NCI-H774 (cell line): Measurements from ENCODE around the gene EIF4G3.
"Not testable (repeated sequence)": the region's sequence is repeated elsewhere in the genome, so short reads cannot be mapped to it uniquely, and the experiment has no call there.

Source experiments
- DNase-seq: peaks from one replicate; lab custom pipeline; 2025; lab: John Stamatoyannopoulos, UW

EIF4G3 gene

DNA sequence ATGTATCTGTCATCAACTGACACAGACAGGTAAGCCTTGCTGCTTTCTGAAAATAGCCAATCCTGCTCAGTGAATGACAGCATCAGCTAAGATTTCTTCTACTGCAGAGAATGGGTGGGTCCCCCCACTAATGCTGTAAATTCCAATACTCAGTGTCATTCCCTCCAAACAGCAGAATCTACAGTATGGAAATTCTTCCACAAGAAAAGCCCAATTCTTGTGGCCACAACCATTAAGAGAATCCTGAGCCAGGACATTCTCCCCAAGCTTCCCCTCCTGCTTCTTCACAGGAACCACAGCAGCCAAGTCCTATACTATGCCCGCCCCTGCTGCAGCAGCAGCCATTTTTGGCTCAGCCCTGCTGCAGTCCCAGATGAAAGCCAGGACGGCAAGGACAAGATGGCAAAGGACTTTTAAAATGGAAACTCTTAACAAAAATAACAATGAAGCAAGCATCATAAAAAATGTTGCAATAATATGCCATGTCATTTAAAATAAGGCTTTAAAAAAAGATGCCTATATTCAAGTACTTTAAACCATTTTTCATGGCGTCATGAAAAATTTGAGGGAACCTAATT, 26.8 kb downstream of the EIF4G3 start:
- DNase-seq = no peak

DNA sequence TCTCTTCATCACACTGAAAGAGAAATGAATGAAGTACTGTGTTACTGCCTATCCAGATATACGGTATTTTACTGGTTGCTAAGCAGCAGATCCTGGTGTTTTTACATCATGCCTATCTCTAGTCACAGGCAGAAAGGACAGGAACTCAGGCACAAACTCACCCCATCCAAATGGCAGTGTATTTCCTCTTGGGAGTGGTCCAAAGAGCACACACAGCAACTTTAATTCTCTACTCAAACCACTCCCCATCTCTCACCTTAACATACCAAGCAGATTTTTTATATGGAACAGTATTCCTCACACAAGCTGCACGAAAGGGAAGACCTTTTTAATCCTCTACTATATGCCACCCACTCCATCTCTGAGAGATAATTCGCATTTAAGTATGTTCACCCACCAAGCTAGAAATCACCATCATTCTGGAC, 27.3 kb downstream of the EIF4G3 start:
- DNase-seq = no peak

DNA sequence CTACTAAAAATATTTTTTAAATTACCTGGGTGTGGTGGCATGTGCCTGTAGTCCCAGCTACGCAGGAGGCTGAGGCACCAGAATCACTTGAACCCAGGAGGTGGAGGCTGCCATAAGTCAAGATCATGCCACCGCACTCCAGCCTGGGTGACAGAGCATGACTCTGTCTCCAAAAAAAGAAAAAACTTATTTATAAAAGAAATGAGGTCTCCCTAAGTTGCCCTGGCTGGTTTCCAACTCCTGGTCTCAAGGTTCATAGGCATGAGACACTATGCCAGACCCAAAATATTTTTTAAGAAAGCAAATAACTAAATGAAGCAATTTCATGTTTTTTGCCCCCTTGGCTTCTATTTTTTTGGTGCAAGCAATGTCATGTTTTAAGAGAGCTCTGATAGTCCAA, 32.9 kb downstream of the EIF4G3 start:
- DNase-seq = no peak

DNA sequence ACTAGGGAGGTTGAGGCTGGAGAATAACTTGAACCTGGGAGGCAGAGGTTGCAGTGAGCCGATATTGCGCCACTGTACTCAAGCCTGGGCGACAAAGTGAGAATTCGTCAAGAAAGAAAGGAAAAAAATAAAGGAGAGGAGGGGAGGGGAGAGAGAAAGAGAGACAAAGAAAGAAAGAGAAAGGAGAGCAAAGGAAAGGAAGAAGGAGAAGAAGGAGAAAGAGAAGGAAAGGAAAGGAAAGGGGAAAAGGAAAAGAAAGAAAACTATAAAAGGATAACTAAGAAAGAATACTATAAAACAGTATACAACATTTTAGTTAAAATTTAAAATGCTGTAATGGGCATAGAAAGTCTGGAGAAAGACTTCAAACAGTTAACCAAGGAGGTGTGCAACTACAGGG, 33.6 kb downstream of the EIF4G3 start:
- DNase-seq = no peak

DNA sequence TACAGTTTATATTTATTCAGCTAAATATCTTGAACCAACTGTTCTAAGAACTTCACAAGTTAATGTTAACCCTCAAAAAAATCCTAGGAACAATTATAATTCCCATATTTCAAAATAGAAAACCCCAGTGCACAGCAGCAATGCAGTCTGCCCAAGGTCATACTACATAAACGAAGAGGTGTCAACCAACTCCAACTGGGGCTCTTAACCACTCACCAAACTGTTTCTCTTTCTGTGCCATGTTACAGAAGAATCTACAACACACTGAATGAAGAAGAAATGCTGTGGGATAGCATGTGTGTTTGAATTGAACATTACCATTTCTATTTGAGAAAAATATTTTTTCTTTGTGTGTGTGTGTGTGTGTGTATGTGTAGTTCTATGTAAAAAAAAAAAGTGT, 35.7 kb downstream of the EIF4G3 start:
- no peak for DNase-seq

DNA sequence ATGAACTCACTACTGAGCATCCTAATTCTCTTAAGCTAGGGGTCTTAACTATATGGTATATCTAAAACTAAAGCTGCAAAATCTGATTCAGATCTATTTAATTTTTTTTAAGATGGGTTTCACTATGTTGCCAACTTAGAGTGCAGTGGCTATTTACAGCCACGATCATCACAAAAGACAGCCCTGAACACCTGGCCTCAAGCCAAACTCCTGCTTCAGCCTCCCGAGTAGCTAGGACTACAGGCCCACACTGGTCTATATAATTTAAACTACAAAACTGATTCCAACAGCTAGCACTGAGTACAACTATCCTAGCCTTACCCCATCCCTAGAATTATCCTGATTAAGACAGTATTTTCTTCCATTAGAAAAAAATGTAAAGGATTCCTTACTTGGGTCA, 37.1 kb downstream of the EIF4G3 start:
- no peak for DNase-seq

DNA sequence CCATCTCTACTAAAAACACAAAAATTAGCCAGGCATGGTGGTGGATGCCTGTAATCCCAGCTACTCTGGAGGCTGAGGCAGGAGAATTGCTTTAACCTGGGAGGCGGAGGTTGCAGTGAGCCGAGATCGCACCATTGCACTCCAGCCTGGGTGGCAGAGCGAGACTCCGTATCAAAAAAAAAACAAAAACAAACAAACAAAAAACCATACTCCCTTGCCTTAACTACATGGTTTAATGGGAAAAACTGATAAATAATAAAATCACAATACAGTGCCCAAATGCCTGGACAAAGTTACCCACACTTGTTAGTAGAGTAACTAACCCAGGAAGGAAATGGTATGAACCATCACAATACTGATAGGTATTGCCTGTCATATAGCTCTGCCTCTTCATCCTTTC, 40.4 kb downstream of the EIF4G3 start:
- not testable (repeated sequence) for DNase-seq

DNA sequence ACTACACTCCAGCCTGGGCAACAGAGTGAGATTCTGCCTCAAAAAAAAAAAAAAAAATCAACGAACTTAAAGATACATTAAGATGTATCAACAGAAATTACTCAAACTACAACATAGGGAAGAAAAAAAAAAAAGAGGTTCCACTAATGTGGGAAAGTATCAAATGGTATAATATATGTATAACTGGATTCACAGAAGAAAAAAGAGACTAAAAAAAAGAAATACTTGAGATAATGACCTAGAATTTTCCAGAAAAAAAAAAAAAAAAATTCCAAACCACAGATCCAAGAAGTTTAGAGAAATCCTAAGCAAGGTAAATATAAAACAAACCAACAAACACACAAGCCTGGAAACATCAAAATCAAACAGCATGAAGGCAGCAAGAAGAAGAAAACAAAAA, 45.5 kb downstream of the EIF4G3 start:
- no peak for DNase-seq

DNA sequence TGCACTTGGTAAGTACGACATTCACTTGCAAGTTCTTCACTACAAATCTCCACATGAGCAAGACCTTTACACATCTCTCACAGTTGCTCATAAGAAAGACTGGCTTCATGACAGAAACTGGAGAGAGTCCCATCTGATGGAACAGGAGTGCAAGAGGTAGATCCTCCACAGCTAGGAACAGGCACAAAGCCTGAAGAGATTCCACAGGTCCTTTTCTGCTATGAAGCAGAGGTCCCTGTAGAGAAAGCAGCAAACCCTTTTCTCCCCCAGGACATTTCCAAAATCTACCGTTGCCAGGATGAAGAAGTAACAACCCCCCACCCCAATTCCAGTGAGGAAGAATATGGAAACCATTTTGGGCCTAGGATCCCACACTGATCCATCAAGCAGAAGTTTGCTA, 47.3 kb downstream of the EIF4G3 start:
- DNase-seq = no peak

DNA sequence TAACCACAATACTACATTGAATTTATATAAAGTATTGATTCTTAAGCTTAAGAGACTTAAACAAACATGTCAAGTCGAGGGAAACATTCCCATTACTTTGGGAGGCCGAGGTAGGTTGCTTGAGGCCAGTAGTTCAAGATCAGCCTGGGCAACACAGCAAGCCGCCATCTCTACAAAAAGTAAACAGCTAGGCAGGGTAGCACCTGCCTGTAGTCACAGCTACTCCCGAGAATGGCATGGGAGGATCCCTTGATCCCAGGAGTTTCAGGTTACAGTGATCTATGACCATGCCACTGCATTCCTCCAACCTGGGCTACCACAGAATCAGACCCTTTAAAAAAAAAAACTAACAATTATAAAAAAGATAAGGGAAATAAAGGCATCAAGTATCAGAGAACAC, 50.4 kb downstream of the EIF4G3 start:
- no peak for DNase-seq

DNA sequence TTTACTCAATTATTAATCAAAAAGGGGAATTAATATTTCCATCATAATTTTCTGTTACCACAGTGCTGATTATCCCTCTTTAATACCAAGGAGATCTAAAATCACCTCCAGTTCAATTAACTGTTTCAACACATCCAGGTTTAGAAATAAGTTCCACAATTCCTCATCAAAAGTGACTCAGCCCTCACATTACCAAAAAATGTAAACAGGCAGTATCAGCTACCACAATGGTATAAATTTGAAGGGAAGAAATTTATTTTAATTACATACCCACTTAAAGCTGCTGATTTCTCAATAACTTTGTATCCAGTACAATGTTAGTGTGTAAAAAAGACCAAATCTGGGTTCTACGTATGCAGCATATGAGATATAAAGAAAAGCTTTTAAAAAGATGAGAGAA, 51.9 kb downstream of the EIF4G3 start:
- DNase-seq = no peak

DNA sequence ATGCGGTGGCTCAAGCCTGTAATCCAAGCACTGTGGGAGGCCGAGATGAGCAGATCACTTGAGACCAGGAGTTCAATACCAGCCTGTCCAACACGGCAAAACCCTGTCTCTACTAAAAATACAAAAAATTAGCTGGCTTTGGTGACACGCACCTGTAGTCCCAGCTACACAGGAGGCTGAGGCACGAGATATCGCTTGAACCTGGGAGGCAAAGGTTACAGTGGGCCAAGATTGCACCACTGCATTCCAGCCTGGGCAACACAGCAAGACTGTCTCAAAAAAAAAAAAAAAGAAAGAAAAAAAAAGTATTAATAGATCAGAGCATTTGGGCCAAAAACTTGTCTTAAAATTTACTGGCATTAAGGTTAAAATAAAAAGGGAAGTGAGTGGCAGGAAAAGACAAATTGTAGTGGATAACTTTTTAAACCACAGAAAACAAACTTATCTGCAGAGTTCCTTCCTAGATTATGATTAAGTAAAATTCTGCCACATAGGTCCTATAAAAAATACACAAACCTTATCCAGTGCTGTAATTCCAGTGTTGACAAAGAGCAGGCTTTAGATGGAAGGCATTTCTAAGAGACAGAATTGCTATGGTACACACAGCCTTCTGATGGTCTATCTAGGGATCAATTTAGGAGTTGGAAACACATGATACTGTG, 53.3 kb downstream of the EIF4G3 start:
- DNase-seq = no peak

DNA sequence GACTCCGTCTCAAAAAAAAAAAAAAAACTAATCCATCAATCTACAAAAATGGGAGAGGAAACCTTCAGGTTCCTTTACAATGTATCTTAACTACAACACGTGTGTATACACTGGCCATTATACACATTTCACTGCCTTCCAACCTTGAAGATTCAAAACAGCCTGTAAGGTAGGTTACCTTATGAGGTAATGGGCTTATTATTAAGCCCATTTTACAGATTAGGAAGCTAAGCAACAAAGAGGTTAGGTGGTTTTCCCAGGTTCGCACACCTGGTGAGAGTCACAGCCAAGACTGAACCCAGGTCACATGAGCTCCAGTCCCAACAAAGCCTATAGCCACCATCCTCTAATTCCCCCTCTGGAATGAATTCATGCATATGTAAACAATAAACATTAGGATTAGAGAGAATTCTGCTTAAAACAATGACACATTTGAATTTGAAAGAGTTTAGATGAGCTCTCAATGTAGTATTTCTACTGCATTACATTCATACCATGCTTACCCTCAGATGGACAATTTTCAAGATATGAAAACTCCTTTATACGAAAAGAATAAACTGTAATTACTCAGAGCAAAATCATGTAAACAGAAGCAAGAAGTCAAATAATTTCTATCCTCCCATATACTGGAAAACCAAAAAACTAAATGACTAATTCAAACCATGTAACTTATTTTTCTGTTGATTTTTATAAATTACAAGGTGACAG, 54.8 kb downstream of the EIF4G3 start:
- no peak for DNase-seq

DNA sequence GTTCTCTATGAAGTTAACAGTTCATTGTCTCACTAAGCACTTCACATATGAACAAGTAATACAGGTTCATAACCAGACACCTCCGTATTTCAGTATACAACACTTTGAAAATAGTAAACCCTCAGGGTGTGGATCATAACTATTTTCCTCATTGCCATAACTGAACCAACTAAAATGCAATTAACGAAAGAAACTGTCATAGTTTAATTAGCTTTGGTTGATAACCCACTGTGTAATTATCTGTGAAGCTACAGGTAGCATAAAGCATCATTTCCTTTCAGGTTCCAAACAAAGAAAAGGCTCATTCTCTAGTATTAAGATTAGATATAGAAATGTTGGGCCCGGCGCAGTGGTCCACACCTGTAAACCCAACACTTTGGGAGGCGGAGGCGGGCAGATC, 58.5 kb downstream of the EIF4G3 start:
- no peak for DNase-seq

DNA sequence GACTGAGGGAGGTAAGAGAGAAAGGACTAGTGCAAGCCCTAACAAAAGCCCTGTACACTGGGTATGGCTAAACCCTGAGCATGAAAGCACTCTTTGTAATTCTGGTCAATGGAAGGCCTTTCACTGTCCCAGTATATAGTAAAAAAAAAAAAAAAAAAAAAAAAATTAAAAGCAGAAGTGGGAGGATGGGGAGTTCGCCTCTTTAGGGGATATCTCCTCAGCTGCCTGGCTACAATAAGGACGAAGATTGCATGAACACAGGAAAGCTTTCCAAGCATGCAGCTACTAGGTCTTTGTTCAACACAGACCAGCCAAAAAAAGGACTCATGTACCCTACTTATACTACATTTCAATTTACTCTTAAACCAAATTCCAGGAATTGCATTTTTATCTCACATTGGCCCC, 59.1 kb downstream of the EIF4G3 start:
- DNase-seq = no peak

DNA sequence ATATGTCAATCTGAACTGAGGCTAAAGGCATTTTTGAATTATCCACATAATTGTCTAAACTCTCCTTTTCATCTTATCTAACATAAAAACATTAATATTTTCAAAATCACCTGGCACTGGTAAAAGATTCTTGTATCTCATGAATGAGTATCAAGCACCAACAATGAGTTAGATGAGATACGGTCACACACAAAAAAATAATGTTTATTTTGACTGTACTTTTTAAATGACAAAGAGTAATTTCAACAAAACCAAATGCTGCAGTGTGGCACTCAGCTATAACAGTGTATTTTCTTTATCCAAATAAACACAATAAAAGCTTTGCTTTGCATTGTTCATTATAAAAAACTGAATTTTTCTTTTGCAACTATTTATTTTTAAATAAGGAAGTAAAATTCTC, 59.5 kb downstream of the EIF4G3 start:
- no peak for DNase-seq

DNA sequence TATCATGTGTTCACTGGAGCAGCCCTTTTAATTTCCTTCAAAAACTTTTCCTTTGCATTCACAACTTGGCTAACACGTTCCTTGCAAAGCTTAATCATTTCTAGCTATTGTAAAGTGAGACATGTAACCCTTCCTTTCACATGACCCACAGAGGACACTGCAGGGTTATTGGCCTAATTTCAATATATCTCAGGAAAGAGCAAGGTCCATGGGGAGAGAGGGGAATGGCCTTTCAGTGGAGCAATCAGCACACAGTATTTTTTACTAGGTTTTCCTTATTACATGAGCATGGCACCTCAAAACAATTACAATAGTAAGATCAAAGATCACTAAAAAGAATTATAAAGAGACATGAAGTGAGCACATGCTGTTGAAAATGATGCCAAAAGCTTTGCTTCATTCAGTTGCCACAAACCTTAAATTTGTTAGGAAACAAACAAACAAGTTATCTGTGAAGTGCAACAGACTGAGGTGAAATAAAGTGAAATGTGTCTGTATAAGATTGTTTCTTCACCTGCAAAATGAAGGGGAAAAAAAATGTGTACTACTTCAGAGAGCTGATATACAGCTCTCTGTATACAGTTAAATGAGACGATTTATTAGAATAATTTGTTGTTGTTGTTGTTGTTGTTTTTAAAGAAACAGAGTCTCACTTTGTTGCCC, 61.5 kb downstream of the EIF4G3 start:
- no peak for DNase-seq

DNA sequence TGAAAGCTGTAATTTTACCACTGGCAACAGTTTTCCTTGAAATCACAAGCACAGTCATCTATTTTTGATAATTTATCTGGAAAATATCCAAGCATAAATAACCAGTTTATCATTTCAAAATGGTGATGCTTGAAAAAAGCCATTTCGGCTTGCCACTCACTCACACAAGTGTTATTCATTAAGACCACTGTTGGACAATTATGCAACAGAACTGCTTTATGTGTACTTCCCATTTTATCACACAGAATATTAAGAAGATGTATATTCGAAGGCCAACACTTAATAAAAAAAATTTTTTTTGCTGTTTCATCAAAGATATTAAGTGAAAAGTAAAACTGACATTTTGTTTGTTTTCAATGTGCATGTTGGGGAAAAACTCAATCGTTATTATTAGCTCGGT, 62.3 kb downstream of the EIF4G3 start:
- no peak for DNase-seq

DNA sequence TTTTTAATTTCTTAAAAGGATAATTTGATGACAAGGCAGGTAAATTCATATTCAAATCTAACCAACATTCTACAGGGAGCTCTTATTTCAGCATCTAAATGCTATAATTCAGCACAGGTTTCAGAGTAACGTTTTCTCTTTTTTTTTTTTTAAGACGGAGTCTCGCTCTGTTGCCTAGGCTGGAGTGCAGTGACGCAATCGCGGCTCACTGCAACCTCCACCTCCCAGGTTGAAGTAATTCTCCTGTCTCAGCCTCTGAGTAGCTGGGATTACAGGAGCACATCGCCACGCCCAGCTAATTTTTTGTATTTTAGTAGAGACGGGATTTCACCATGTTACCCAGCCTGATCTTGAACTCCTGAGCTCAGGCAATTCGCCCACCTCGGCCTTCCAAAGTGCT, 66.5 kb downstream of the EIF4G3 start:
- no peak for DNase-seq

DNA sequence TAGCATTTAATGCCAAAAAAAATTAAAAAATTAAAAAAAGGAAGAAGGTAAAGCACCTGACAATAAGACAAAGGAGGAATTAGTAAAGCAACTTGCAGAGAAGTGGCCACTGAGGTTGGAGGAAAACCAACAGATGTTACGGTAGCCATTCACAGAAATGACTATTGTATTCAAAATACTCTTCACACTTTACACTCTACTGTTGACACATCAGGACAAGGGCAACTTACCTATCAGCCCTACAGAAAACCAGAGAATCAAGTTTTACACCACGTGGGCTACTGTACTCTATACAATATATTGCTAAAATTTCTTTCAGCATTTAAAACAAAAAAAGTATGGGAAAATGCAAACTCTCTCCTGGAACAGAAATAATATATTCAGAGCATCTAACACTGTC, 70.0 kb downstream of the EIF4G3 start:
- no peak for DNase-seq

DNA sequence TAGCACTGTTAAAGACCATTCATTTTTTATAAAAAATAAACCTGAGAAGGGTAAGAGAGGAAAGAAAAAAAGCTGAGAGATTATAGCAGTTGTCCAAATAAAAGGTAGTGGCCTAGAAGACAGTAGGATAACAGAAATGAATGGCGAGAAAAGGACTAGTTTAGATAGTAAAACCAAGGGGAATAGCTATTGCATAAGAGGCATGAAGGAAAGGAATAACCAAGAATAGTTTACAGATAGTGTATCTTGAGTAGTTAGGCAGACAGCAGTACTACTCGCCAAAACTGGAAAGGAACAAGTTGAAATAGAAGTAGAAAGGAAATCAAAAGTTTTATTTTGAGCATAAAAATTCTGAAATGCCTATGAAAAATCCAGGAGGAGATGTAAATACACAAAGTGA, 70.5 kb downstream of the EIF4G3 start:
- no peak for DNase-seq

DNA sequence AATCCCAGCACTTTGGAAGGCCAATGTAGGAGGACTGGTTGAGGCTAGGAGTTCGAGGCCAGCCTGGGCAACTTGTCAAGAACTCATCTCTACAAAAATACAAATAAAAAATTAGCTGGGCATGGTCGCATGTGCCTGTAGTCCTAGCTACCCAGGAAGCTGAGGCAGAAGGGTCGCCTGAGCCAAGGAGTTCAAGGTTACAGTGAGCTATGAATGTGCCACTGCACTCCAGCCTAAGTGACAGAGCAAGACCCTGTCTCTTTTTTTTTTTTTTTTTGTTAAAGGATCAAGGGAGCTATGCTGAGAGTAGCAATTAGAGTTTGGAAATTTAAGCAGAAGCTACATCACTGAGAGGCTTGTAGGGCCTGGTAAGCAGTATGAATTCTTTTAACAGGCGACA, 70.9 kb downstream of the EIF4G3 start:
- DNase-seq = no peak

DNA sequence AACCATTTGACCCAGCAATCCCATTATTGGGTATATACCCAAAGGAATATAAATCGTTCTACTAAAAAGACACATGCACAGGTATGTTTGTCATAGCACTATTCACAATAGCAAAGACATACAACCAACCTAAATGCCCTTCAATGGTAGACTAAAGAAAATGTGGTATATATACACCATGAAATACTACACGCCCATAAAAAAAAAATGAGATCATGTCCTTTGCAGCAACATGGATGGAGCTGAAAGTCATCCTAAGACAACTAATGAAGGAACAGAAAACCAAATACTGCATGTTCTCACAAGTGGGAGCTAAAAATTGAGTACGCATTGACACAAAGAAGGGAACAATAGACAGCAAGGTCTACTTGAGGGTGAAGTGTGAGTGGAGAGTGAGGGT, 72.0 kb downstream of the EIF4G3 start:
- no peak for DNase-seq
